Measurements from ENCODE around the gene DCUN1D4.
"Not testable (repeated sequence)": the region's sequence is repeated elsewhere in the genome, so short reads cannot be mapped to it uniquely, and the experiment has no call there.

Gene DCUN1D4

GRCh38 chr4:51884606-51885005 is 41.7 kb downstream of the DCUN1D4 start:
- TF ChIP-seq, protein P1, sequence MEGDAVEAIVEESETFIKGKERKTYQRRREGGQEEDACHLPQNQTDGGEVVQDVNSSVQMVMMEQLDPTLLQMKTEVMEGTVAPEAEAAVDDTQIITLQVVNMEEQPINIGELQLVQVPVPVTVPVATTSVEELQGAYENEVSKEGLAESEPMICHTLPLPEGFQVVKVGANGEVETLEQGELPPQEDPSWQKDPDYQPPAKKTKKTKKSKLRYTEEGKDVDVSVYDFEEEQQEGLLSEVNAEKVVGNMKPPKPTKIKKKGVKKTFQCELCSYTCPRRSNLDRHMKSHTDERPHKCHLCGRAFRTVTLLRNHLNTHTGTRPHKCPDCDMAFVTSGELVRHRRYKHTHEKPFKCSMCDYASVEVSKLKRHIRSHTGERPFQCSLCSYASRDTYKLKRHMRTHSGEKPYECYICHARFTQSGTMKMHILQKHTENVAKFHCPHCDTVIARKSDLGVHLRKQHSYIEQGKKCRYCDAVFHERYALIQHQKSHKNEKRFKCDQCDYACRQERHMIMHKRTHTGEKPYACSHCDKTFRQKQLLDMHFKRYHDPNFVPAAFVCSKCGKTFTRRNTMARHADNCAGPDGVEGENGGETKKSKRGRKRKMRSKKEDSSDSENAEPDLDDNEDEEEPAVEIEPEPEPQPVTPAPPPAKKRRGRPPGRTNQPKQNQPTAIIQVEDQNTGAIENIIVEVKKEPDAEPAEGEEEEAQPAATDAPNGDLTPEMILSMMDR (conservative IDR thresholded peaks at IDR 0.05; ENCODE audit: control insufficient read depth, insufficient read depth, low read depth, low read length): no peak
- no peak overlapping the region for H3K4me3 ChIP-seq (ENCODE audit: control insufficient read depth, low read depth, low read length)
- DNase-seq (ENCODE audit: low read depth): no peak

DNA sequence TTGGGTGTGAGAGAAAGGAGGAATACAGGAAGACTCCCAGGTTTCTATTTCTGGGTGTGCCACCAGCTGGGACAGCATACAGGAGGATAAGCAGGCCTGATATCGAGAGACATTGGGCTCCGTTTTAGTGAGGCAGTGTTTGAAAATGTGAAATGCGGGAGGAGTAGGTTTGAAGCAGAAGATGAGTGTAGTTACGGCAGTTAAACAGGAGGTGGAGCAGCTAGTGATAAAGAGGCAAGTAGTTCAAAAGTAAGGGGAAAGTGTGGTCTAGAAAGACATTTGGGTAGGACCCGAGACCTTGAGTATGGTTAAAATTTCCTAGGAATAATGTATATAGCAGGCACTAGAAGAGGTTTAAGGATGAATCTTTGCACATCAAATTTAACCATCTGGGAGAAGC is 42.4 kb downstream of the DCUN1D4 start:
- DNase-seq (ENCODE audit: low read depth): peak; percentile 28
- H3K4me3 ChIP-seq (ENCODE audit: control insufficient read depth, low read depth, low read length): no peak overlapping the region
- TF ChIP-seq, protein P1 (conservative IDR thresholded peaks at IDR 0.05; ENCODE audit: control insufficient read depth, insufficient read depth, low read depth, low read length): peak; percentile 41

- TF ChIP-seq, protein P1 (conservative IDR thresholded peaks at IDR 0.05; ENCODE audit: control insufficient read depth, insufficient read depth, low read depth, low read length): no peak
- DNase-seq (ENCODE audit: low read depth): no peak
- H3K4me3 ChIP-seq (ENCODE audit: control insufficient read depth, low read depth, low read length): no peak overlapping the region
Measured at GRCh38 chr4:51890760-51891159, 47.8 kb downstream of the DCUN1D4 start.

DNA sequence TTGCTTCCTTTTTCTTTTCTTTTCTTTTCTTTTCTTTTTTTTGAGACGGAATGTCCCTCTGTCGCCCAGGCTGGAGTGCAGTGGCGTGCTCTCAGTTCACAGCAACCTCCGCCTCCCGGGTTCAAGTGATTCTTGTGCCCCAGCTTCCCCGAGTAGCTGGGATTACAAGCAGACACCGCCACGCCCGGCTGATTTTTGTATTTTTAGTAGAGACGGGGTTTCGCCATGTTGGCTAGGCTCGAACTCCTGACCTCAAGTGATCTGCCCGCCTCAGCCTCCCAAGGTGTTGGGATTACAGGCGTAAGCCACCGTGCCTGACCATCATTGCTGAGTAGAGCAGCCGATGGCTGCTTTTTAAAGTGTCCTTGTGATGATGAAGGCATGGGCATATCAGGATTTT is 50.4 kb downstream of the DCUN1D4 start:
- H3K4me3 ChIP-seq (ENCODE audit: control insufficient read depth, low read depth, low read length); DNase-seq (ENCODE audit: low read depth): not testable (repeated sequence)

DNA sequence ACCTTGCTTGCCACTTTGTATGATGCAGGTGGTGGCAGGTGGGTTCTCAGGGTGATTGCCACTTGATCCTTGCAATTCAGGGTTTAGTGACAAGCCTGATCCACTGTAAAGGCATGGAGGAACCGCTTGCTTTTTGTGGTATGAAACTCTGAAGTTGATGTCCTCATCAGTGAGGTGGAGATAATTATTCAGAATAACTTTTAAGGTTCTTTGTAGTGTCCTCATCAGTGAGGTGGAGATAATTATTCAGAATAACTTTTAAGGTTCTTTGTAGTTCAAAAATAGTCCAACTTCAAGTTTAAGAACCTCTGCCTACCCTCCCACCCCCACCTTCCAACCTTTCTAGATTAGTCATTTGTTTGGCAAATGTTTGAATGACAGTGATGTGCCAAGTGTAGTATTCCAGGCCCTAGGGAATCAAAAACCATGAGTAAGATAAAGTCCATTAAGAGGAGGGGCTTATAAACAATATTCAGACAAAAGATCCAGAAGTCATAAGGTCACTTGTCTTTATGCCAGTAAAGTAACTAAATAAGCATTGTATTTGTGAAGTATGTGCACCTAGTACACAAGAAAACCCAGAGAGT is 51.2 kb downstream of the DCUN1D4 start:
- TF ChIP-seq, protein P1 (conservative IDR thresholded peaks at IDR 0.05; ENCODE audit: control insufficient read depth, insufficient read depth, low read depth, low read length): no peak
- DNase-seq (ENCODE audit: low read depth): peak; percentile 75
- no peak overlapping the region for H3K4me3 ChIP-seq (ENCODE audit: control insufficient read depth, low read depth, low read length)

DNA sequence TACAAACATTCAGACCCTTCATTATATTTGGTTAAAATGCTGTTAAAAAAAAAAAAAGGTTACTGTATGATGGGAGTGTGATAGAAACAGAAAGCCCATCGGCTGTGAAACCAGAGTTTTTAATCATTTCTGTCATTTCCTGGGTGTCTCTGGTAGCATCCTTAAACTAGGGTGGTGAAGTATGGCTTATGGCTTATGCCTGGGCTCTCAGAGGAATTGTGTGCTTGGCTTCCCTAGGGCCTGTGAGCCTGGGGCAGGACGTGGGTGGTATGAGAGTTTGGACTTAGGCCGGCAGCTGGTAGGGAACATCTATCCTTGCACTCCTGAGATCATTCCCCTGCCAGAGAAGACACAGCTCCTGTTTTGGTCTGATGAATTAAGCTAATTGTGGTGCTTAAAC is 52.2 kb downstream of the DCUN1D4 start:
- DNase-seq (ENCODE audit: low read depth): no peak
- no peak overlapping the region for H3K4me3 ChIP-seq (ENCODE audit: control insufficient read depth, low read depth, low read length)
- TF ChIP-seq, protein P1 (conservative IDR thresholded peaks at IDR 0.05; ENCODE audit: control insufficient read depth, insufficient read depth, low read depth, low read length): no peak

- TF ChIP-seq, protein P1 (conservative IDR thresholded peaks at IDR 0.05; ENCODE audit: control insufficient read depth, insufficient read depth, low read depth, low read length): peak; percentile 86
- DNase-seq (ENCODE audit: low read depth): peak; percentile 70
- no peak overlapping the region for H3K4me3 ChIP-seq (ENCODE audit: control insufficient read depth, low read depth, low read length)
Measured at GRCh38 chr4:51895816-51896408, 53.0 kb downstream of the DCUN1D4 start.

Data from fibroblast of mammary gland (primary cell).